ENCODE data around the gene METTL22.

METTL22 gene

GRCh38 chr16:8621572-8622314, at the start of gene METTL22:
TSS of gene METTL22 (plus strand) at chr16:8621698. CDS start at chr16:8625666, 3,968 bp downstream.
- DNase-seq = peak; percentile 93

GRCh38 chr16:8572063-8572918, 49.2 kb upstream of the METTL22 start:
- no peak for DNase-seq

GRCh38 chr16:8572919-8573724, 48.4 kb upstream of the METTL22 start:
- DNase-seq = peak; percentile 35

- no peak for DNase-seq
Observed at GRCh38 chr16:8575399-8575798, 46.1 kb upstream of the METTL22 start.

GRCh38 chr16:8576141-8577004, 45.1 kb upstream of the METTL22 start:
- DNase-seq = no peak

- DNase-seq = no peak
Observed at GRCh38 chr16:8577678-8578304, 43.7 kb upstream of the METTL22 start.

- no peak for DNase-seq
Observed at GRCh38 chr16:8579559-8579958, 41.9 kb upstream of the METTL22 start.

- no peak for DNase-seq
Observed at GRCh38 chr16:8581831-8582580, 39.5 kb upstream of the METTL22 start.

- no peak for DNase-seq
Observed at GRCh38 chr16:8583199-8583598, 38.3 kb upstream of the METTL22 start.

- no peak for DNase-seq
Observed at GRCh38 chr16:8583732-8584131, 37.8 kb upstream of the METTL22 start.

- DNase-seq = no peak
Observed at GRCh38 chr16:8585041-8585440, 36.5 kb upstream of the METTL22 start.

- no peak for DNase-seq
Observed at GRCh38 chr16:8585857-8586256, 35.6 kb upstream of the METTL22 start.

GRCh38 chr16:8587065-8587464, 34.4 kb upstream of the METTL22 start:
- DNase-seq = no peak

GRCh38 chr16:8588682-8589056, 32.8 kb upstream of the METTL22 start:
- DNase-seq = no peak

GRCh38 chr16:8589057-8589899, 32.2 kb upstream of the METTL22 start:
- no peak for DNase-seq

GRCh38 chr16:8589900-8590688, 31.4 kb upstream of the METTL22 start, which contains the start of gene TMEM114:
TSS of gene TMEM114 (minus strand) at chr16:8590511. CDS start at chr16:8589838, 673 bp downstream.
- DNase-seq = no peak

GRCh38 chr16:8590811-8591210, 30.7 kb upstream of the METTL22 start:
- DNase-seq = no peak

- no peak for DNase-seq
Observed at GRCh38 chr16:8591451-8591850, 30.0 kb upstream of the METTL22 start.

GRCh38 chr16:8594149-8594666, 27.3 kb upstream of the METTL22 start:
- DNase-seq = no peak
